ENCODE measurements around the gene CAPN9.
A peak's percentile ranks its signal among the peaks of the same experiment; 100 is the strongest.
"Not testable (repeated sequence)": the region's sequence is repeated elsewhere in the genome, so short reads cannot be mapped to it uniquely, and the experiment has no call there.

The CAPN9 gene

DNA sequence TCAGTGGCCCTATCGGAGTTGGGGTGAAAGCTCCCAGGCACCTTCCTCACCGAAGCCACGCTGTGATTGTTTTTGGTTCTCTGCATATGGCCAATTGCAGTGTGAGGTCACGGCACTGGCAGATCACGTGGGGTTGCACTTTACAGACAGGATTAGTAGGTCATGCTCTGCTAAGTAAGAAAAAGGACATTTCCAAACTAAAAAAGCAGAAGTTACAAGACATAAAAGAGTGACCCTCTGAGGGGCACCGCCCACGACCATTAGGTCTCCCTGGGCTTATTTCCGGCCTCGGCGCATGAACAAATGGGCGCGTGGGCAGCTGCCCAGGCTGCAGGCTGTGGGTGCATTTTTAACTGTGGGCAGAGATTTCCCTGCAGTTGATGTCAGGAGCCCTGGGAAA lies 2.0 kb downstream of the CAPN9 start:
- no peak for DNase-seq

DNA sequence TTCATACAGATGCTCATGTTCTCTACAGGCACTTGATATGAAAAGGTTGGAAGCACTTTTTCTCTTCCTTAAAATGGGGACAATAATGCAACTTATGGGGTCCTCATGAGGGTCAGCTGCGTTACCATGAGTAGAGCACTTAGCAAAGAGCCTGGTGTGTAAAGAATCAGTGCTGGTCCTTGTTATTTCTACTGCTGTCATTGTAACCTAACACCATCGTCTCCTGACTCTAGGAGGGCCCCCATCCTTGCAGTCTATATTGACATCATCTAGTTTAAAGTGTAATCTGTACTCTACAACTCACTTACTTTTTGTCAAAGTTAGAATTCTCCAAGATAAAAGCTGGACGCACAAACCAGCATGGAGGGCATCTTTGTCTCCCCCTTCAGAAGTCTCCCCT lies 2.4 kb downstream of the CAPN9 start:
- DNase-seq, result no peak

DNA sequence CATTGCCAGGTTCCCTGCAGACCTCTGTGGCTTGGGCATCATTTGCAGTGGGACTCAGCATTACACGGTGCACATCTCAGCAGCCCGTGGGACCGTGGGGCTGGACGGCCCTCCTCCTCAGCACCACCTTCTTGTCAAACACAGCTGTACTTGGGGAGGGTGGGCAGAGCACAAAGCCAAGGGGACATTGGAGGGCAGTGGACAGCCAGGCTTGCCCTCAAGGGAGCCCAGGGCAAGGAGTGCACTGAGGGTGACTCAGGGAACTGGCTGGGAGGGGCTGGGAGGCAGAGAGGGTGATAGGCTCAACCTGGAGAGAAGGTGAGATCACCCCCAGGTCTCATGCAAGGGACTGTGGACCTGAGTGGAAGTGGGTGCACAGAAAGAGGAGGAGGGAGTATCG lies 3.4 kb downstream of the CAPN9 start:
- no peak for DNase-seq

DNA sequence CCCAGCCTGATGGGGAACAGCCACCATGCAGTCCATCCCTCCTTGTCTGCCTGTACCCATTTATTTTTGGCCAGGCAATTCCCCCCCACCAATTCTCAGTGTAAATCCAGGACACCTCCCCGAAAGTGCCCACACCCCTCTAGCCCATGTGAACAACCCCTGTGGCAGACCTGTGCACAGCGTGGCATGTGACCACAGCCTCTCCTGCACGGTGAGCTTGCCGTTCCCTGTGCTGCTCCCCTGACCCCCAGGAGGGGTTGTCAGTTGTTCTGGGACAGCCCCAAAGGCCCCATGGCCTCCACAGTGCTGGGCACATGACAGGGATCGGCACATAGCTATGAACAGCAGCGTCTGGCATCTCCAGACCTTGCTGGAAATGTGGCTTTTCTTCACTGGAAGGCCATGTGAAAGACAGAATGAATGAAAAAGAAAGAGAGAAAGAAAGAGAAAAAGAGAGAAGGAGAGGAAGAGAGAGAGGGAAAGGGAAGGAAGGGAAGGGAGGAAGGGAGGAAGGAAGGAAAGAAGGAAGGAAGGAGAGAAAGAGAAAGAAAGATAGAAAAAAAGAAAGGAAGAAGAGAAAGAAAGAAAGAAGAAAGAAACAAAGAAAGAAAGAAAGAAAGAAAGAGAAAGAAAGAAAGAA lies 3.9 kb downstream of the CAPN9 start:
- DNase-seq, result no peak

DNA sequence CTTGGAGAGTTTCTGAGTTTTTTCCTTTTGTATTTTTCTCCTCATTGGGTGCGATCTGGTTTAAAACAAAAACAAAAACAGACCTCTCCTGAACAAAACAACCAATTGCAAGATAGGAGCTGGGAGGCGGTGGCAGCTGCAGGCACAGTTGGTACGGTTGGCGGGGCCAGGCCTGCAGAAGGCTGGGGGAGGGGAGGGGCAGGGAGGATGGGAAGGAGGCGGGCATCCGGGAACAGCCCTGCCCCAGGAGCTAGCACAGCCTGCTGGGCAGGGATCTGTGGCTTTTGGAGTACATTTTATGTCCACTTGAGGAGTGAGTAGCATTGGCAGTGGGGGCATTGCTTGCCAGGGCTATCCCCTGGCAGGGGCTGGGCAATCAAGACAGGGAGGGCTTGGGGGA lies 5.2 kb downstream of the CAPN9 start:
- peak; percentile 83 to 86 for DNase-seq

DNA sequence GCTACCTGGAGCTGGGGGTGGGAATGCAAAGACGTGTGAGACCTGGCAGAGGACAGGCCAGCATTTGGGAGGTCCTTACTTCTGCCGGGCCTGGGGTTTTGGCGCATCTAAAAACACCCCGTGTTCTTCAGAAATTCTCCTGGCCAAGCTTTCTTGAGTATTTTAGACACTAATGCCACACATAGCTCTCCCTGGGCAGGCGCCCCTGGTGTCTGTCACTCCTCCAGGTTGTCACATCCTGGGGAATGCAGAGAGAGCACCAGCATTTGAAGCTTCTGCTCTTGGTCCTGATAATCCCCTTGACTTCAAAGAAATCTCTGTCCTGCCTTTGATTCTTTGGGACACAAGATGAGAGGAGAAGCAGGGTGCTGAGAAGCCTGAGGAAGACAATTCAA lies 6.0 kb downstream of the CAPN9 start:
- no peak for DNase-seq

DNA sequence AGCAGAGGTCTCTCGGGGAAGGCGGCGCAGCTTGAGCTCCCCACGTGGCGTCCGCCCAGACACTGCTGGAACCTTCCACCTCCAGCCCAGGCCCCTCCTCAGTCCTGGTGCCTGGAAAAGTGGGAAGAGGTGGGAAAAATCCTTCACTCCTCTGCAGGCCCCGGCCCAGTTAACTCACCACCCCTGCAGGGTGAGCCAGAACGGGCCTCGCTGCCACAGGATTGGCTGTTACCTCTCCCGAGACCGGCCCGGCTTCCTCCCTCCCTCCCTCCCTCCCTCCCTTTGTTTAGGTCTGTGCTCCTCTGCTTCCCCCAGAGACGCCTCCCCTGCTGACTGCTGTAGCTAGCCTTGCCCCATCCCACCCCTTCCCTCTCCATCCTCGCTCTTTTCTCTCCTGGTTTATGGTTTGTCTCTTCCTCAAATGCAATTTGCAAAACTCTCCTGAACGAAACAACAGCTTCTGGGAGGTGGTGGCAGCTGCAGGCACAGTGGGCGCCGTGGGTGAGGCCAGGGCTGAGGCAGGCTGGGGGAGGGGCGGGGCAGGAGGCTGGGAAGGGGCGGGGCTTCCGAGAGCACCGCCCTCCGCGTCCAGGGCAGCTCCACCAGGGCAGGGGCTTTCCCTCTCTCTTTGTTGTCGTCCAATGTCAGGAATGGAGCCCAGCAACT lies 6.5 kb downstream of the CAPN9 start:
- peak in 1 of 2 donors; percentile 62 for DNase-seq

DNA sequence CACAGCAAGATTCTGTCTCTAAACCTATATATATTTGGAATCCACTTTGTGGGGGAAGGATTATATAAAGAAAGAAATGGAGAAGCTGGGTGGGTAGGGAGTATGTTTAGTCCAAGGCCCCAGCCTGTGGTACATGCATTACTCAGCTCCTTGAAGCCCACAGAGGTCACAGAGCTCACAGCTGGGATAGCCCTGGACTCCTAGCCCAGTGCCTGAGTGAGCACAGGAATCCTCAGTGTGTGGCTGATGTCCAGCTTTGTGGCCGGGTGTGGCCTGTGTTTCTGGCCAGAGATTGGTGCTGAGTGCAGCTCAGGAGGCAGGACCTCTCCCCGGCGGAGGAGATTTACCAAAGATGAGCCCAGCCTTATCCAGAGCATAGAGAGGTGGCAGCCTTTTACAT lies 7.6 kb downstream of the CAPN9 start:
- DNase-seq, result no peak

DNA sequence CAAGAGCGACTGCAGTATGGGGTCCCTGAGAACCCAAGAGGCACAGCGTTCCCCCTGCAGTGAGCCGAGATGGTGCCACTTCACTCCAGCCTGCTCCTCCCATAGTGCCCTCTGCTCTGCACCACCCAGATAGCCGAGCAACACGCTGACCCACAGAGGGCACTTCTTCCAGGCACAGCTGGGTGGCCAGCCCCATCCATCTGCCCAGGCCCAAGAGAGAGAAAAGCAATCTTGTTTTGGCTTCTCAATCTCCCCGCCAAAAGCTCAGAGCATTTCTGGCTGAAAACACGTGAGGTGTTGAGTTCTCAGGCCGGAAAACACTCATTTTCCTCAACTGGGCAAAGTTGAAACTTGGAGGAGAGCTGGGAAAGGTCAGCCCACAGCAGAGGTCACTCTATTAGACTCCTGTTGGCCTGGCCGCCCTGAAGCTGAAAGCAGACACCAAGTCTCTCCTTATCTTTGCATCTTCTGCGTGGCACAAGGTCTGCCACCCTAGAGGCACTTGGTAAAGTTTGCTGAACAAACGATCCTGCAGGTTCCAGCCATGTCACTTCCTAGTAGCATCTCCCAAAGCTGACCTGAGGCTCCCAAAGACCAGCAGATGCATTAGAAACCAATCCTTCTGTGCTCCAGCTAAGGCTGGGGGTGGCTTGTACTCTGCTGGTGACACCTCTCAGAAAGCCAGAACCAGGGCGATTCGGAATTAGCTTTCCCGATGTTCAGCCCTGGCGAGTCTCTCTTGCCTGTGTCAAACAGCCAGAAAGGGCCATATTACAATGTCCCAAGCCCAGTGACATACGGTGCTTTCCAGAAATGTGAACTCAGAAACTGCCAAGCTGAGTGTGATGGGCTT lies 10.9 kb downstream of the CAPN9 start:
- DNase-seq, result no peak

DNA sequence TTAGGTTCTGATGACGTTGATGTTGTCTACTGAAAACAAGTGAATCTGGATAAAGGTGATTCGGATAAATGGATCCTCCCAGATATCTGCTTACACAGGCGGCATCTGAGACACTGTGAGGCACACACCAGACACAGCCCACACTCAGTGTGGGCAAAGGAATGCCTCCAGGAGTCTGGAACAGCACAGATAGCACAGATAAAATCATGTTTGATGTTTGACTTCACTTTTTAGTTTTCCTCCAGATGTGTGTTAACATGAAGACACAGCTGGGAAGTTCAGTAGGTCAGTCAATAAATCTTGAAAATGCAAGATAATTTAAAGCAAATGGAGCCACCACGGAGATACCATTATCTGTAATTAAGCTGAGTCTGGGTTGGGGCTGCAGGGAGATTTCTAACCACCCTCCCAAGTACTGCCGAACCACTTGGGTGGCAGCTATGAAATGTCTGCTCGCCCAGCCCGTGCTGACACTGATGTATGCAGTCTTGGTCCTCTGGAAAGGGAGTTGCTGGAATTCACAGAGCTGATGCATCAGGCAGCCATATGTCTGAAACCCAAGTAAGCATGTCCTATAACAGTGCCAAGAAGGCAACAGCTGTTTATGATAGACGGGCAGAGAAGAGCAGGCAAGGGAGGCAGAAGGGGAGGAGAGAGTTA lies 11.7 kb downstream of the CAPN9 start:
- DNase-seq, result no peak

DNA sequence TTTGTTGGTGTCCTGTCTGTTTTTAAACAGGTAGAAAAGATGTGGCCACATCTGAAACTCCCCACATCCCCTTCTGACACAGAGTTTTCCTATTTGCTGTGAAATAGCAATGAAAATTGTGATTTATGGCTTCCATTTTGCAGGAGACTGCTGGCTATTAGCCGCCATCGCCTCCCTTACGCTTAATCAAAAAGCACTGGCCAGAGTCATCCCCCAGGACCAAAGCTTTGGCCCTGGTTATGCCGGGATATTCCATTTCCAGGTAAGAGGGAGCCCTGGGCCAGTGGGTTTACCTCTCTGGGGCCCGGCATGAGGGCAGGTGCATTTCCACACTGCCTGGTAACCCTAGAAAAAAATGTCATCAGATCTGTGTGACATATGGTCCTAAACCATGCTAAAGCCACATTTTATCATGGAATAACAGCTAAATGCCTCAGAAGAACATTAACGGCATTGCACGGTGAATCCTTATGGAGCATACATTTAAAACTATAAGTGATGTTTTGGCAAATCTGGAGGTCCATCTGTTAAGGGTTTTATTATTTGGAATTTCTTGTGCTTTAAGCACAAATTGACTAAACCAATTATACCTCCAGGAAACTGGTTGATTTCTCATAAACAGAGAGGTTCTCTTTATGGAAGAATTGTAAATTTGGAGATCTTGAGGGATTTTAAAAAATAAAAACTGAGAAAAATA lies 12.3 kb downstream of the CAPN9 start:
- no peak for DNase-seq

DNA sequence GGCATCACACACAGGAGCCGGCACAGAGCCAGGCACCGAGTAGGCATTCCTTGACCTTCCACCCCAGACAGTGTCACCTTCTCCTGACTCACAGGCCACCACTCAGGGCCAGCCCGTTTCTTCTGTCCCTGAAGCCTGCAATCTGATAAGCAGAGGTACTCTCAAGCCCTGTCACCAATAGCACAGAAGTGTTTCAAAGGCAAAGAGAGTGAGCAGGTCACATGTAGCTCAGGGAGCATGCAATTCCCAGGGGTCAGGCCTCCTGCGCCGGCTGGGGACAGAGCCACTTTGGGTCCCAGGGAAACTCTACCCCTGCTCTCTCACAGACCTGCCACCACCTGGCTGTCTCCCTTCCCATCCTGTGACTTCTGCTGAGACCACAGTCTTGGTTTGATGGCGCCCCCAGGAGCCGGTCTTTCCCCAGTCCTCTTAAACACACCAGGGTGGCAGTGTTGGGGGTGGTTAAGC lies 13.2 kb downstream of the CAPN9 start:
- DNase-seq, result no peak

DNA sequence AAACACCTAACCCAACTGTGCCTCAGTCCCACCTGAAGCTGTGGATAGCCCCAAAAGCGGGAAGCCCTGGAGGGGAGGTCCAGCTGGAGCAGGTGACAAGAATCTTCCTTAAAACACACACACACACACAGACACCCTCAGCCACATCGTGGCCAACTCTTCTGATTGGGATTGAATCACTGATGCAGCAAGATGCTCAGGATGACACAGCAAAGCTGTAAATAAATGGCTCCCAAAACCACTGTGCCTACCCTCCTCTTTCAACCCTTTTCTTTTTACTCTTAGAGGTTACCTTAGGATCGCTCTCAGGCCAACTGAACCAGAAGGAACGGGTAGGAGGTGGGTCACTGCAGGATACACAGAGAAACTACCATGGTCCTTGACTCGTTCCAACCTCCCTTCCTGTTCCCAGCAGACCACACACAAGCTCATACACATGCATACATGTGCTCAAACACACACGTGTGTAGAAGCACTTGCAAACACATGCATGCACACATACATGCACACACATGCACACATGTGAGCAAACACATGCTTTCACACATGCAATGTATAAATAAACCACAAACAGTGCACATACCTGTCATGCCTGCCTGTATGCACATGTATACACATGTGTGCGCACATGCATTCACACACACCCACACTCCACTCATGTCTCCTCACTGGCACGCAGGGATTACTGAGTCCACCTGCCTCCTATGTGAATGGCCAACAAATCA lies 14.4 kb downstream of the CAPN9 start:
- no peak for DNase-seq

DNA sequence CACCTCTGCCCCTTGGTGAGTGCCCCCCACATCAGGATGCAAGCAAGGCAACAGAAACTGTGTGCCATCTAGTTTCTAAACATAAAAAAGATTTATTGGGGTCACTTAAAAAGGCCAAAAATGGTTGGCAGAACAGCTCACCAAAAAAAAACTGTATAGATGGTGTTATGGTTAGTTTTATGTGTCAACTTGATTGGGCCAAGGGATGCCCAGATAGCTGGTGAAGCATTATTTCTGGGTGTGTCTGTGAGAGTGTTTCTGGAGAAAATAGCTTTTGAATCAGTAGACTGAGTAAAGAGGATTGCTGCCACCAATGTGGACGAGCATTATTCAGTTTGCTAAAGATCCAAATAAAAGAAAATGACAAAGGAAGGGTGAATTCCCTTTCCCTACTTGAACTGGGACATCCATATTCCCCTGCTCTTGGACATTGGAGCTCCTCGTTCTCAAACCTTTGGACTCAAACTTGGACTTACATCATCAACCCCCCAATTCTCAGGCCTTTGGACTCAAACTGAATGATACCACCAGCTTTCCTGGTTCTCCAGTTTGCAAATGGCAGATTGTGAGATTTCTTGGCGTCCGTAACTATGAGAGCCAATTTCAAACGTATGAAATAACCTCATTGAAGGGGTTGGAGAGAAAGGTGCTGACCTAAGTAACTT lies 16.9 kb downstream of the CAPN9 start:
- no peak for DNase-seq

DNA sequence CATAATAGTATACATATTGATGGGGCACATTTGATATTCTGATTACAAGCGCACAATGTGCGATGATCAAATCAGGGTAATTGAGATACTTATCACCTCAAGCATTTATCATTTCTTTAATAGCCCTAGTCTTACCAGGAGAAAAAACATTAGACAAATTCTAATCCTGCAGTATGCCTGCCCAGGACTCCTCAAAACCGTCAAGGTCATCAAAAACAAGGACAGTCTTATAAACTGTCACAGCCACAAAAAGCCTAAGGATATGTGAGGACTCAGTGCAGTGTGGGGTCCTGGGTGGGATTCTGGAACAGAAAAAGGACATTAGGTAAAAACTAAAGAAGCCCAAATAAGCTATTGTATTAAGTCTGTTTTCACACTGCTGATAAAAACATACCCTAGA lies 19.1 kb downstream of the CAPN9 start:
- no peak for DNase-seq

DNA sequence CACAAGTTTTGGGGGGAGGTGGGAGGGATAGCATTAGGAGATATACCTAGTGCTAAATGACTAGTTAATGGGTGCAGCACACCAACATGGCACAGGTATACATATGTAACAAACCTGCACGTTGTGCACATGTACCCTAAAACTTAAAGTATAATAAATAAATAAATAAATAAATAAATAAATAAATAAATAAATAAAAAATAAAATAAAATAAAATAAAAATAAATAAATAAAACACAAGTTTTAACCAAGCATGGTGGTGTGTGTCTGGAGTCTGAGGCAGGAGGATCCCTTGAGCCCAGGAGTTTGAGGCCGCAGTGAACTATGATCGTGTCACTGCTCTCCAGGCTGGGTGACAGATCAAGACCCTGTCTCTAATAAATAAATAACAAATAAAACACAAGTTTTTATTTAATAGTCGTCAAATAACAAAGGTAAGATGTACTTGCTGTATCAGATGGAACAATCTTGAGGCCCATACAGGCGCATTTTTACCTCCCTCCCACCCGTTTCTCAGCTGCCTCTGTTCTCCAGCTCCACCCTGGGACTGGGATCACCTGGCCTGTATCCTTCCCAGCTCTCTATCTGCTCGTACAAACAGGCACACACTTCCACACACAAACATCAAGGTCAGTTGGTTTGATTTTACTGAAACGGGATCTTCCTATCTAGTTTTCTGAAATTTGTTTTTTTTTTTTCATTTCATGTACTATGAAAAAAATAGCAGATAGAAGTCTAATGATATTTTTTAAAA lies 20.8 kb downstream of the CAPN9 start:
- not testable (repeated sequence) for DNase-seq

DNA sequence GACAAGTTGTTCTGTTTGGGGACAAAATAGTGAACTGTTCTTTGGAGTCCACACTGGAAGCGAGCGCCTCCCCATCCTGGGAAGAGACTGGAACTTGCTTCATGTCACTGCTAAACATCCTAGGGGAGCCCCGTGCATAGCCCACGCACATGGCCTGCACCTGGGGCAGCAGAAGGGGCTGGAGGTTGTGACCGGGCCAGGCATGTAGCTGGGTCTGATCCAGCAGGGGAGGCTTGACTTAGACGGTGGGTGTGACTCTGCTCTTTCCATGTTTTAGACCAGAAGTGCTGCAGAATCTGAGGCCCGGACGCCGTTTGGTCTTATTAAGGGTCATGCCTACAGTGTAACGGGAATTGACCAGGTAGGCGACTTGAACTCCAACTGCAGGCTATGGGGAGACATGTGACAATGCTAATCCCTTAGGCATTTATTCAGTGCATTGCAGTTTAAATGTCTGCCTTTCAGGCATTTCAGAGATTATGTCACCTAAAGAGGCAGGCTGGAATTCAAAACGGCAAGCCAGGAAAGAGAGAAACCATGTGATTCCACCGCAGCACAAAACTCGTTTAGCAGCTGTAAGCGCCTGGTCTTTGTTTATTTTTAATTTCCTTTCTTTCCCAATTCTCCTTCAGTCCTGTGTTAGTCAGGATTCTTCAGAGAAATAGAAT lies 21.8 kb downstream of the CAPN9 start:
- no peak for DNase-seq

DNA sequence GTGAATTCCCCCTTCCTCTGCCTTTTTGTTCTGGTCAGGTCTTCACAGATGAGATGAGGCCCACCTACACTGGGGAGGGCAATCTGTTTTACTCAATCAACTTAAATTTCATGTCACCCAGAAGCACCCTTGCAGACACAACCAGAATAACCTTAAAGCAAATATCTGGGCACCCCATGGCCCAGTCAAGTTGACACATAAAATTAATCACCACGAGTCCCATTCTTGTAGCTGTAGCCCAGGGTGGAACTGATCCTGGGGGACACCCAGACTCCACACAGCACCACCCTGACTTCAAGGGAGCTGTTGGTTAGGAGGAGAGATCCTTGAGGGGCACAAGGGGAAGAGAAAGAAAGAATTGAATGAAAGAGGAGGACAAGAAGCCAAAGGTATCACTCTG lies 23.1 kb downstream of the CAPN9 start:
- DNase-seq, result no peak

DNA sequence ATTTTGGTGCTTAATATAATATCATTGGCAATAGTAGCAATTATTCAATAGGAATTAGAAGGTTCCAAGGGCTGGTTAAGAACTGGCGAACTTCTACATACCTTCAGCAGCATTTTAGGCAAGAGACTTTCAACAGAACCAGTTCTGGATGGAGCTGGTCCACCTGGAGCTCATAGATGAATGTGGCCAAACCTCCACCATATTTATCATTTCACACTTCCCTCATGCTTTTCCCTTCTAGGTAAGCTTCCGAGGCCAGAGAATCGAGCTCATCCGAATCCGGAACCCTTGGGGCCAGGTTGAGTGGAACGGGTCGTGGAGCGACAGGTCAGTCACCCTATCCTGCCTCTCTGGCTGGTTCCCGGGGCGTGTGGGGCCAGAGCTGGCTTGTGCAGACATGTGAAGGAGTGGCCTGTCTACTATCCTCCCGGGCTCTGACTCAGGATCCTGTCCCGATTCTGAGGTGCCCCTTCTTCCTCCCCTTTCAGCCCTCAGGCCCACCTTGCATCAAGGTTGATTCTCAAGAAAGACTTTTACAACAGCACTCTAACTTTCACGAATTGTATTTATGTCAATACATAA lies 24.7 kb downstream of the CAPN9 start:
- no peak for DNase-seq

Measured in hippocampal formation (tissue), 2 donors.